HepG2 (cell line): ENCODE data around the gene PTPA. TPM values are rescaled to one million over a fixed set of nuclear protein-coding genes. Genes with fewer than 3 reads are reported as not detected.
A peak's percentile ranks its signal among the peaks of the same experiment; 100 is the strongest.

ENCODE experiments used
- ARHGAP35 ChIP-seq: sonication (generic); formaldehyde crosslinking; IDR thresholded peaks from 2 replicates; pipeline ENCODE4 v1.9.0; 2022; ENCODE audit warnings: mild to moderate bottlenecking, inconsistent platforms, moderate library complexity, missing genetic modification reagents, borderline replicate concordance
- BRD4 ChIP-seq: sonication (generic); formaldehyde crosslinking; IDR thresholded peaks from 2 replicates; pipeline ENCODE4 v1.4.0; 2020; ENCODE audit warnings: missing genetic modification reagents
- HOXA3 ChIP-seq: sonication (generic); formaldehyde crosslinking; IDR thresholded peaks from 2 replicates; pipeline ENCODE4 v1.5.0; 2020; ENCODE audit warnings: missing genetic modification reagents
- MTA3 ChIP-seq: sonication (generic); formaldehyde crosslinking; IDR thresholded peaks from 2 replicates; pipeline ENCODE4 v1.4.0; 2020; ENCODE audit warnings: missing genetic modification reagents
- SNAPC2 ChIP-seq: sonication (generic); formaldehyde crosslinking; IDR thresholded peaks from 2 replicates; pipeline ENCODE4 v1.8.1; 2022; ENCODE audit warnings: mild to moderate bottlenecking, missing genetic modification reagents
- TRIM24 ChIP-seq: sonication (generic); formaldehyde crosslinking; IDR thresholded peaks from 2 replicates; pipeline ENCODE4 v1.8.0; 2022; ENCODE audit warnings: mild to moderate bottlenecking, missing genetic modification reagents
- XRCC5 ChIP-seq: fragments of 200-400 bp; formaldehyde crosslinking; optimal IDR thresholded peaks from 2 replicates; pipeline ENCODE3; 2017; ENCODE audit warnings: mild to moderate bottlenecking, low read length
- ZNF138 ChIP-seq: sonication (generic); formaldehyde crosslinking; IDR thresholded peaks from 2 replicates; pipeline ENCODE4 v1.5.0; 2020; ENCODE audit warnings: mild to moderate bottlenecking, low read depth, missing genetic modification reagents
- ZNF34 ChIP-seq: sonication (generic); formaldehyde crosslinking; IDR thresholded peaks from 2 replicates; pipeline ENCODE4 v1.4.0; 2020; ENCODE audit warnings: mild to moderate bottlenecking, missing genetic modification reagents, borderline replicate concordance
- ZSCAN22 ChIP-seq: sonication (generic); formaldehyde crosslinking; IDR thresholded peaks from 2 replicates; pipeline ENCODE4 v1.4.0; 2020; ENCODE audit warnings: mild to moderate bottlenecking, missing genetic modification reagents
- polyA plus RNA-seq, 8 experiments: library from polyadenylated mRNA; depleted of rRNA in 3 of 8; stranded (reverse) in 7 of 8; unstranded in 1 of 8; fragments of >200 nt; fragmentation: Illumina TruSeq in 4 of 8; extraction: Trizol in 4 of 8; gene quantifications; 2 replicates each; pipeline versions ENCODE4 v1.2.1 to v1.2.3, GENCODE V29; 2011 to 2016; ENCODE audit warnings: low read depth in 4 of 8, missing spikeins in 1 of 8, mixed read lengths in 1 of 8; ENCODE audit not compliant: insufficient read depth in 1 of 8
- total RNA-seq, 5 experiments: library from RNA; depleted of rRNA; stranded (reverse); fragments of >200 nt; fragmentation: Illumina TruSeq; extraction: Trizol; gene quantifications; 2 replicates each; pipeline ENCODE4 v1.2.3, GENCODE V29; 2016; ENCODE audit warnings: low read depth in 1 of 5
- TF ChIP-seq, protein P1 (sequence below): sonication (generic); formaldehyde crosslinking; IDR thresholded peaks from 2 replicates; pipeline ENCODE4 v1.4.0; 2020; ENCODE audit warnings: missing genetic modification reagents, mild to moderate bottlenecking, borderline replicate concordance
- TF ChIP-seq, protein P2 (sequence below): IDR thresholded peaks from 2 replicates; pipeline ENCODE4 v1.6.1; 2016; ENCODE audit warnings: missing genetic modification reagents, missing compliant biosample characterization
- TF ChIP-seq, protein P3 (sequence below): sonication (generic); formaldehyde crosslinking; IDR thresholded peaks from 2 replicates; pipeline ENCODE4 v1.5.0; 2020; ENCODE audit warnings: mild to moderate bottlenecking, missing genetic modification reagents
- TF ChIP-seq, protein P4 (sequence below), 2 experiments: fragments of 450-650 bp in 1 of 2; sonication (generic) in 1 of 2; formaldehyde crosslinking; IDR thresholded peaks; 2 replicates each; pipeline versions ENCODE4 v1.5.0 to v1.8.0; 2020 to 2022; ENCODE audit warnings: mild to moderate bottlenecking in 1 of 2, missing genetic modification reagents in 1 of 2
- TF ChIP-seq, protein P5 (sequence below): sonication (generic); formaldehyde crosslinking; IDR thresholded peaks from 2 replicates; pipeline ENCODE4 v1.5.0; 2020; ENCODE audit warnings: mild to moderate bottlenecking, missing genetic modification reagents
- TF ChIP-seq, protein P6 (sequence below): sonication (generic); formaldehyde crosslinking; IDR thresholded peaks from 2 replicates; pipeline ENCODE4 v1.8.0; 2022; ENCODE audit warnings: missing genetic modification reagents, mild to moderate bottlenecking, inconsistent platforms, borderline replicate concordance

Gene PTPA
- total and polyA plus RNA-seq, 2 of the 13 experiments (the other 11 are each of a cell fraction or from before 2014, with no cell fraction given), result 79.3 to 105 TPM

DNA sequence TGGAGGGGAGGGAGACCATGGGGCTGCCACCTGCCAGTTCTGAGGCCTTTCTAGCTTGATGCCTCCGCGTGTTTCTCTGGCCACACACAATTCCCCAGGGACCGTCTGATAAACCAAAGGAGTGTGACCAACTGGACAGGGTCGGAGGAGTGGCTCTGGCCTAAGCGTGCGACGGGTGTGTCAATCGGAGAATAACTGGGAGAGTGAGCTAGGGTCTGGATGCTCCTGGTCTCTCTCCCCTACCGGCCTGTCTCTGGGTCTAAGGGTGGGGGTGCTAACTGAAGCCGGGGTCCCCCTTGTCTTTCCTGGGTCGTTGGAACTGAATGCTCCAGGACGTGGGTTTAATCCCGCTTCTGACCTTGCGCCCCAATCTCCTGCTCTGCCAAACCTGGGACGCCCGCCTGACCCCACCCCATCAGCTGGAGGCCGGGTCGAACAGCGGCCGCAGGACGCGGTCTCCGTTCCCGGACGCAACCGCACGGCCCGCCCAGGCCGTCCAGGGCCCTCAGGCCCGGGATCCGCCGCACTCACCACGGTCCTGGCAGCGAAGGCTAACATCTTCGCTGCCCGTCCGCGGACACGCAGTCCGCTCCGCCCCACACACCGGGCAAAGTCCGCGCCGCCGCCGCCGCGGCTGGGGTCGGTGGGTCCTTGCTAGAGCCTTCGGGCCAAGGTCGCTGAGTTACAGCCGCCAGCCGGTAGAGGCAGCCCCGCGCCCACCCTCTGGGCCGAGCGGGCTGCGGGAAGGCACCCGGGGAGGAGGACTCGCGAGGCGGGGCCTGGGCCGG is 1.1 kb upstream of the PTPA start (continued):
- TF ChIP-seq, protein P1, sequence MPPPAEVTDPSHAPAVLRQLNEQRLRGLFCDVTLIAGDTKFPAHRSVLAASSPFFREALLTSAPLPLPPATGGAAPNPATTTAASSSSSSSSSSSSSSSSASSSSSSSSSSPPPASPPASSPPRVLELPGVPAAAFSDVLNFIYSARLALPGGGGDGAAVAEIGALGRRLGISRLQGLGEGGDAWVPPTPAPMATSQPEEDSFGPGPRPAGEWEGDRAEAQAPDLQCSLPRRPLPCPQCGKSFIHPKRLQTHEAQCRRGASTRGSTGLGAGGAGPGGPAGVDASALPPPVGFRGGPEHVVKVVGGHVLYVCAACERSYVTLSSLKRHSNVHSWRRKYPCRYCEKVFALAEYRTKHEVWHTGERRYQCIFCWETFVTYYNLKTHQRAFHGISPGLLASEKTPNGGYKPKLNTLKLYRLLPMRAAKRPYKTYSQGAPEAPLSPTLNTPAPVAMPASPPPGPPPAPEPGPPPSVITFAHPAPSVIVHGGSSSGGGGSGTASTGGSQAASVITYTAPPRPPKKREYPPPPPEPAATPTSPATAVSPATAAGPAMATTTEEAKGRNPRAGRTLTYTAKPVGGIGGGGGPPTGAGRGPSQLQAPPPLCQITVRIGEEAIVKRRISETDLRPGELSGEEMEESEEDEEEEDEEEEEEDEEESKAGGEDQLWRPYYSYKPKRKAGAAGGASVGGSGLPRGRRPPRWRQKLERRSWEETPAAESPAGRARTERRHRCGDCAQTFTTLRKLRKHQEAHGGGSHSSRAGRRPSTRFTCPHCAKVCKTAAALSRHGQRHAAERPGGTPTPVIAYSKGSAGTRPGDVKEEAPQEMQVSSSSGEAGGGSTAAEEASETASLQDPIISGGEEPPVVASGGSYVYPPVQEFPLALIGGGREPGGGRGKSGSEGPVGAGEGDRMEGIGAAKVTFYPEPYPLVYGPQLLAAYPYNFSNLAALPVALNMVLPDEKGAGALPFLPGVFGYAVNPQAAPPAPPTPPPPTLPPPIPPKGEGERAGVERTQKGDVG (CRISPR knock-in tag), result no peak
- TF ChIP-seq XRCC5 (no peak), ARHGAP35 (CRISPR knock-in tag) (peak; percentile 58; the same call in 1 of the 2 replicates), ZNF34 (CRISPR knock-in tag) (no peak), HOXA3 (CRISPR knock-in tag) (peak; percentile 68), BRD4 (CRISPR knock-in tag) (no peak), ZNF138 (CRISPR knock-in tag) (no peak), SNAPC2 (no peak), MTA3 (CRISPR knock-in tag) (no peak), ZSCAN22 (CRISPR knock-in tag) (no peak), TRIM24 (CRISPR knock-in tag) (no peak)
- TF ChIP-seq, protein P2, sequence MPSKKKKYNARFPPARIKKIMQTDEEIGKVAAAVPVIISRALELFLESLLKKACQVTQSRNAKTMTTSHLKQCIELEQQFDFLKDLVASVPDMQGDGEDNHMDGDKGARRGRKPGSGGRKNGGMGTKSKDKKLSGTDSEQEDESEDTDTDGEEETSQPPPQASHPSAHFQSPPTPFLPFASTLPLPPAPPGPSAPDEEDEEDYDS (CRISPR knock-in tag), result no peak
- TF ChIP-seq, protein P3, sequence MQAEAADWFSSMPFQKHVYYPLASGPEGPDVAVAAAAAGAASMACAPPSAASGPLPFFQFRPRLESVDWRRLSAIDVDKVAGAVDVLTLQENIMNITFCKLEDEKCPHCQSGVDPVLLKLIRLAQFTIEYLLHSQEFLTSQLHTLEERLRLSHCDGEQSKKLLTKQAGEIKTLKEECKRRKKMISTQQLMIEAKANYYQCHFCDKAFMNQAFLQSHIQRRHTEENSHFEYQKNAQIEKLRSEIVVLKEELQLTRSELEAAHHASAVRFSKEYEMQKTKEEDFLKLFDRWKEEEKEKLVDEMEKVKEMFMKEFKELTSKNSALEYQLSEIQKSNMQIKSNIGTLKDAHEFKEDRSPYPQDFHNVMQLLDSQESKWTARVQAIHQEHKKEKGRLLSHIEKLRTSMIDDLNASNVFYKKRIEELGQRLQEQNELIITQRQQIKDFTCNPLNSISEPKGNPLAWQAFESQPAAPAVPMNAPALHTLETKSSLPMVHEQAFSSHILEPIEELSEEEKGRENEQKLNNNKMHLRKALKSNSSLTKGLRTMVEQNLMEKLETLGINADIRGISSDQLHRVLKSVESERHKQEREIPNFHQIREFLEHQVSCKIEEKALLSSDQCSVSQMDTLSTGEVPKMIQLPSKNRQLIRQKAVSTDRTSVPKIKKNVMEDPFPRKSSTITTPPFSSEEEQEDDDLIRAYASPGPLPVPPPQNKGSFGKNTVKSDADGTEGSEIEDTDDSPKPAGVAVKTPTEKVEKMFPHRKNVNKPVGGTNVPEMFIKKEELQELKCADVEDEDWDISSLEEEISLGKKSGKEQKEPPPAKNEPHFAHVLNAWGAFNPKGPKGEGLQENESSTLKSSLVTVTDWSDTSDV (CRISPR knock-in tag), result no peak
- TF ChIP-seq, protein P4, sequence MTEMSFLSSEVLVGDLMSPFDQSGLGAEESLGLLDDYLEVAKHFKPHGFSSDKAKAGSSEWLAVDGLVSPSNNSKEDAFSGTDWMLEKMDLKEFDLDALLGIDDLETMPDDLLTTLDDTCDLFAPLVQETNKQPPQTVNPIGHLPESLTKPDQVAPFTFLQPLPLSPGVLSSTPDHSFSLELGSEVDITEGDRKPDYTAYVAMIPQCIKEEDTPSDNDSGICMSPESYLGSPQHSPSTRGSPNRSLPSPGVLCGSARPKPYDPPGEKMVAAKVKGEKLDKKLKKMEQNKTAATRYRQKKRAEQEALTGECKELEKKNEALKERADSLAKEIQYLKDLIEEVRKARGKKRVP (CRISPR knock-in tag; IDR thresholded peaks at IDR 0.05), result no peak
- TF ChIP-seq, protein P5, sequence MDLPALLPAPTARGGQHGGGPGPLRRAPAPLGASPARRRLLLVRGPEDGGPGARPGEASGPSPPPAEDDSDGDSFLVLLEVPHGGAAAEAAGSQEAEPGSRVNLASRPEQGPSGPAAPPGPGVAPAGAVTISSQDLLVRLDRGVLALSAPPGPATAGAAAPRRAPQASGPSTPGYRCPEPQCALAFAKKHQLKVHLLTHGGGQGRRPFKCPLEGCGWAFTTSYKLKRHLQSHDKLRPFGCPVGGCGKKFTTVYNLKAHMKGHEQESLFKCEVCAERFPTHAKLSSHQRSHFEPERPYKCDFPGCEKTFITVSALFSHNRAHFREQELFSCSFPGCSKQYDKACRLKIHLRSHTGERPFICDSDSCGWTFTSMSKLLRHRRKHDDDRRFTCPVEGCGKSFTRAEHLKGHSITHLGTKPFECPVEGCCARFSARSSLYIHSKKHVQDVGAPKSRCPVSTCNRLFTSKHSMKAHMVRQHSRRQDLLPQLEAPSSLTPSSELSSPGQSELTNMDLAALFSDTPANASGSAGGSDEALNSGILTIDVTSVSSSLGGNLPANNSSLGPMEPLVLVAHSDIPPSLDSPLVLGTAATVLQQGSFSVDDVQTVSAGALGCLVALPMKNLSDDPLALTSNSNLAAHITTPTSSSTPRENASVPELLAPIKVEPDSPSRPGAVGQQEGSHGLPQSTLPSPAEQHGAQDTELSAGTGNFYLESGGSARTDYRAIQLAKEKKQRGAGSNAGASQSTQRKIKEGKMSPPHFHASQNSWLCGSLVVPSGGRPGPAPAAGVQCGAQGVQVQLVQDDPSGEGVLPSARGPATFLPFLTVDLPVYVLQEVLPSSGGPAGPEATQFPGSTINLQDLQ (CRISPR knock-in tag), result no peak
- TF ChIP-seq, protein P6, sequence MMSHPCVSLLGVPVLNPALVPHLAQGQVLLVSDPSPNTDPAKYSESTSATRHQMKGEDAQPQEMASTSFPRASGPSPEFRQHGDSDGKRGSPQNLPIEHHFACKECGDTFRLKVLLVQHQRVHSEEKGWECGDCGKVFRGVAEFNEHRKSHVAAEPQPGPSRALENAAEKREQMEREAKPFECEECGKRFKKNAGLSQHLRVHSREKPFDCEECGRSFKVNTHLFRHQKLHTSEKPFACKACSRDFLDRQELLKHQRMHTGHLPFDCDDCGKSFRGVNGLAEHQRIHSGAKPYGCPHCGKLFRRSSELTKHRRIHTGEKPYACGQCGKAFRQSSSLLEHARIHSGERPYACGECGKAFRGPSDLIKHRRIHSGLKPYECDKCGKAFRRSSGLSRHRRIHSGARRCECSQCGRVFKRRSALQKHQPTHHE (CRISPR knock-in tag), result no peak
